HEK293 (cell line): Measurements from ENCODE around the gene FLNC.

Experiments
- BCL11A ChIP-seq: fragments of 450-650 bp; formaldehyde crosslinking; IDR thresholded peaks from 2 replicates; pipeline ENCODE4 v1.5.1; 2016; ENCODE audit warnings: low read depth, missing biosample characterization, missing genetic modification characterization
- BCL11B ChIP-seq: fragments of 450-650 bp; formaldehyde crosslinking; IDR thresholded peaks from 2 replicates; pipeline ENCODE4 v1.5.1; 2016; ENCODE audit warnings: low read depth, missing biosample characterization, missing genetic modification characterization
- FEZF1 ChIP-seq: fragments of 450-650 bp; formaldehyde crosslinking; IDR thresholded peaks from 2 replicates; pipeline ENCODE4 v1.5.1; 2016; ENCODE audit warnings: missing biosample characterization, missing genetic modification characterization
- GLIS2 ChIP-seq: fragments of 450-650 bp; formaldehyde crosslinking; IDR thresholded peaks from 2 replicates; pipeline ENCODE4 v1.5.1; 2016; ENCODE audit warnings: missing biosample characterization, missing genetic modification characterization
- KLF10 ChIP-seq: fragments of 450-650 bp; IDR thresholded peaks from 2 replicates; pipeline ENCODE4 v1.5.1; 2018; ENCODE audit warnings: missing biosample characterization, mild to moderate bottlenecking, missing genetic modification characterization
- YY2 ChIP-seq: fragments of 450-650 bp; formaldehyde crosslinking; IDR thresholded peaks from 2 replicates; pipeline ENCODE4 v1.5.1; 2016; ENCODE audit warnings: missing biosample characterization, missing genetic modification characterization
- ZBTB48 ChIP-seq: fragments of 450-650 bp; formaldehyde crosslinking; IDR thresholded peaks from 2 replicates; pipeline ENCODE4 v1.5.1; 2016; ENCODE audit warnings: missing biosample characterization, missing genetic modification characterization
- ZIC2 ChIP-seq: fragments of 450-650 bp; formaldehyde crosslinking; IDR thresholded peaks from 2 replicates; pipeline ENCODE4 v1.5.1; 2016; ENCODE audit warnings: missing biosample characterization, missing genetic modification characterization
- ZNF10 ChIP-seq: fragments of 450-650 bp; formaldehyde crosslinking; IDR thresholded peaks from 2 replicates; pipeline ENCODE4 v1.5.1; 2017; ENCODE audit warnings: missing biosample characterization, missing genetic modification characterization
- ZNF174 ChIP-seq: fragments of 450-650 bp; formaldehyde crosslinking; IDR thresholded peaks from 2 replicates; pipeline ENCODE4 v1.5.0; 2017; ENCODE audit warnings: missing biosample characterization, mild to moderate bottlenecking, missing genetic modification characterization
- ZNF175 ChIP-seq: fragments of 450-650 bp; formaldehyde crosslinking; IDR thresholded peaks from 2 replicates; pipeline ENCODE4 v1.5.1; 2016; ENCODE audit warnings: missing biosample characterization, missing genetic modification characterization
- ZNF266 ChIP-seq: fragments of 450-650 bp; formaldehyde crosslinking; IDR thresholded peaks from 2 replicates; pipeline ENCODE4 v1.5.1; 2016; ENCODE audit warnings: missing biosample characterization, missing genetic modification characterization, low read depth
- ZNF274 ChIP-seq, 2 experiments: fragments of 200-500 bp in 1 of 2; fragments of 450-650 bp in 1 of 2; sonication (Bioruptor generic) in 1 of 2; formaldehyde crosslinking in 1 of 2; IDR thresholded peaks; 2 replicates each; pipeline versions ENCODE4 v1.5.1 to v1.6.1; 2014 to 2016; ENCODE audit warnings: borderline replicate concordance in 1 of 2, inconsistent platforms in 1 of 2, low read length in 1 of 2, missing biosample characterization in 1 of 2, missing genetic modification characterization in 1 of 2
- ZNF324 ChIP-seq: fragments of 450-650 bp; formaldehyde crosslinking; IDR thresholded peaks from 2 replicates; pipeline ENCODE4 v1.5.1; 2016; ENCODE audit warnings: missing biosample characterization, missing genetic modification characterization
- ZNF366 ChIP-seq: fragments of 450-650 bp; formaldehyde crosslinking; conservative IDR thresholded peaks from 2 replicates; pipeline ENCODE4 v1.5.1; 2016; ENCODE audit warnings: missing biosample characterization, missing genetic modification characterization
- ZNF433 ChIP-seq: fragments of 450-650 bp; formaldehyde crosslinking; IDR thresholded peaks from 2 replicates; pipeline ENCODE4 v1.5.1; 2016; ENCODE audit warnings: missing biosample characterization, missing genetic modification characterization, low read depth
- ZNF514 ChIP-seq: fragments of 450-650 bp; formaldehyde crosslinking; IDR thresholded peaks from 2 replicates; pipeline ENCODE4 v1.5.1; 2016; ENCODE audit warnings: missing biosample characterization, missing genetic modification characterization
- ZNF529 ChIP-seq: fragments of 450-650 bp; formaldehyde crosslinking; IDR thresholded peaks from 2 replicates; pipeline ENCODE4 v1.5.1; 2017; ENCODE audit warnings: missing genetic modification characterization, missing biosample characterization; ENCODE audit not compliant: insufficient replicate concordance
- ZNF571 ChIP-seq: fragments of 450-650 bp; formaldehyde crosslinking; IDR thresholded peaks from 2 replicates; pipeline ENCODE4 v1.5.0; 2017; ENCODE audit warnings: missing biosample characterization, missing genetic modification characterization
- ZNF596 ChIP-seq: fragments of 450-650 bp; IDR thresholded peaks from 2 replicates; pipeline ENCODE4 v1.5.0; 2018; ENCODE audit warnings: missing biosample characterization, mild to moderate bottlenecking, missing genetic modification characterization, moderate library complexity
- ZNF600 ChIP-seq: fragments of 450-650 bp; formaldehyde crosslinking; IDR thresholded peaks from 2 replicates; pipeline ENCODE4 v1.5.1; 2016; ENCODE audit warnings: missing biosample characterization, missing genetic modification characterization
- ZNF621 ChIP-seq: fragments of 450-650 bp; formaldehyde crosslinking; IDR thresholded peaks from 2 replicates; pipeline ENCODE4 v1.5.1; 2017; ENCODE audit warnings: missing biosample characterization, missing genetic modification characterization
- ZNF658 ChIP-seq: fragments of 450-650 bp; formaldehyde crosslinking; IDR thresholded peaks from 2 replicates; pipeline ENCODE4; 2016; ENCODE audit warnings: missing biosample characterization, missing genetic modification characterization
- TF ChIP-seq, protein P1 (sequence below): fragments of 450-650 bp; formaldehyde crosslinking; IDR thresholded peaks from 2 replicates; pipeline ENCODE4 v1.5.1; 2017; ENCODE audit warnings: missing biosample characterization, missing genetic modification characterization
- TF ChIP-seq, protein P2 (sequence below): fragments of 450-650 bp; formaldehyde crosslinking; conservative IDR thresholded peaks from 2 replicates; pipeline ENCODE4 v1.5.1; 2016; ENCODE audit warnings: low read depth, missing biosample characterization, missing genetic modification characterization
- TF ChIP-seq, protein P3 (sequence below): fragments of 450-650 bp; formaldehyde crosslinking; IDR thresholded peaks from 2 replicates; pipeline ENCODE4 v1.5.1; 2016; ENCODE audit warnings: missing biosample characterization, missing genetic modification characterization
- TF ChIP-seq, protein P4 (sequence below): fragments of 450-650 bp; formaldehyde crosslinking; IDR thresholded peaks from 2 replicates; pipeline ENCODE4 v1.5.1; 2016; ENCODE audit warnings: missing biosample characterization, missing genetic modification characterization
- TF ChIP-seq, protein P5 (sequence below): fragments of 450-650 bp; formaldehyde crosslinking; IDR thresholded peaks from 2 replicates; pipeline ENCODE4 v1.5.1; 2016; ENCODE audit warnings: missing biosample characterization, missing genetic modification characterization

The FLNC gene

DNA sequence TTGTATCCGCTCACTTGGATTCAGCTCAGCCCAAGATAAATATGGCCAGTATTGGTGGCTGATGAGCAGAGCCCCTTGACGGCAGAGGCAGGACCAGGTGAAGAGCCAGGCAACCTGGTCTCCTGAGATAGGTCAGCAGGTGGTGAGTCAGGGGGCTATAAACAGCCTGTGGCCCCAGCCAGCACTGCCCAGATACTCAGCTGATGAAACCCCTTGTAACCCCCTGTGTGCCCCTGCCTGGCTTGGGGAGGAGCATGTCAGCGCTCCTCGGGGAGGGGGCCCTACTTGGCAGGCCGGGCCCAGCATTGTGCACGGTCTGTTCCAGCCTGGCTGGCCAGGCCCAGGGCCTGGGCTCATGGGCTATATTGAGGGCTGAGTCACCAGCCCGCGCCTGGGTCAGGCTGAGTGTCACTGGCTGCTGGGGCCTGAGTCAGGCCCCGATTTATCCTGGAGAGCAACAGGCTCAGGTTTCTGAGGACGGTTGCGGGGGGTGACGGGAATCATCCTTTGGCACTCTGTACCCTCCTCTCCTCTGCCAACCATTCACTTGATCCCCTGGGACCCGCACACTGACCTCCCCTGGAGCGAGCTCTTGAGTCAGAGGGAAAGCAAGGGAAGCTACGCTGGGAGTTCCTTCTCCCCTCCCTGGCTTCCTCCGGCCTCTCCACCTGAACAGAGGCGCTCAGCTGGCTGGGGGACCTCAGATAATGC is 2.8 kb upstream of the FLNC start (continued):
- TF ChIP-seq, protein P1, sequence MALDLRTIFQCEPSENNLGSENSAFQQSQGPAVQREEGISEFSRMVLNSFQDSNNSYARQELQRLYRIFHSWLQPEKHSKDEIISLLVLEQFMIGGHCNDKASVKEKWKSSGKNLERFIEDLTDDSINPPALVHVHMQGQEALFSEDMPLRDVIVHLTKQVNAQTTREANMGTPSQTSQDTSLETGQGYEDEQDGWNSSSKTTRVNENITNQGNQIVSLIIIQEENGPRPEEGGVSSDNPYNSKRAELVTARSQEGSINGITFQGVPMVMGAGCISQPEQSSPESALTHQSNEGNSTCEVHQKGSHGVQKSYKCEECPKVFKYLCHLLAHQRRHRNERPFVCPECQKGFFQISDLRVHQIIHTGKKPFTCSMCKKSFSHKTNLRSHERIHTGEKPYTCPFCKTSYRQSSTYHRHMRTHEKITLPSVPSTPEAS = no peak
- TF ChIP-seq ZNF621 = no peak
- no peak for TF ChIP-seq BCL11A
- TF ChIP-seq, protein P2, sequence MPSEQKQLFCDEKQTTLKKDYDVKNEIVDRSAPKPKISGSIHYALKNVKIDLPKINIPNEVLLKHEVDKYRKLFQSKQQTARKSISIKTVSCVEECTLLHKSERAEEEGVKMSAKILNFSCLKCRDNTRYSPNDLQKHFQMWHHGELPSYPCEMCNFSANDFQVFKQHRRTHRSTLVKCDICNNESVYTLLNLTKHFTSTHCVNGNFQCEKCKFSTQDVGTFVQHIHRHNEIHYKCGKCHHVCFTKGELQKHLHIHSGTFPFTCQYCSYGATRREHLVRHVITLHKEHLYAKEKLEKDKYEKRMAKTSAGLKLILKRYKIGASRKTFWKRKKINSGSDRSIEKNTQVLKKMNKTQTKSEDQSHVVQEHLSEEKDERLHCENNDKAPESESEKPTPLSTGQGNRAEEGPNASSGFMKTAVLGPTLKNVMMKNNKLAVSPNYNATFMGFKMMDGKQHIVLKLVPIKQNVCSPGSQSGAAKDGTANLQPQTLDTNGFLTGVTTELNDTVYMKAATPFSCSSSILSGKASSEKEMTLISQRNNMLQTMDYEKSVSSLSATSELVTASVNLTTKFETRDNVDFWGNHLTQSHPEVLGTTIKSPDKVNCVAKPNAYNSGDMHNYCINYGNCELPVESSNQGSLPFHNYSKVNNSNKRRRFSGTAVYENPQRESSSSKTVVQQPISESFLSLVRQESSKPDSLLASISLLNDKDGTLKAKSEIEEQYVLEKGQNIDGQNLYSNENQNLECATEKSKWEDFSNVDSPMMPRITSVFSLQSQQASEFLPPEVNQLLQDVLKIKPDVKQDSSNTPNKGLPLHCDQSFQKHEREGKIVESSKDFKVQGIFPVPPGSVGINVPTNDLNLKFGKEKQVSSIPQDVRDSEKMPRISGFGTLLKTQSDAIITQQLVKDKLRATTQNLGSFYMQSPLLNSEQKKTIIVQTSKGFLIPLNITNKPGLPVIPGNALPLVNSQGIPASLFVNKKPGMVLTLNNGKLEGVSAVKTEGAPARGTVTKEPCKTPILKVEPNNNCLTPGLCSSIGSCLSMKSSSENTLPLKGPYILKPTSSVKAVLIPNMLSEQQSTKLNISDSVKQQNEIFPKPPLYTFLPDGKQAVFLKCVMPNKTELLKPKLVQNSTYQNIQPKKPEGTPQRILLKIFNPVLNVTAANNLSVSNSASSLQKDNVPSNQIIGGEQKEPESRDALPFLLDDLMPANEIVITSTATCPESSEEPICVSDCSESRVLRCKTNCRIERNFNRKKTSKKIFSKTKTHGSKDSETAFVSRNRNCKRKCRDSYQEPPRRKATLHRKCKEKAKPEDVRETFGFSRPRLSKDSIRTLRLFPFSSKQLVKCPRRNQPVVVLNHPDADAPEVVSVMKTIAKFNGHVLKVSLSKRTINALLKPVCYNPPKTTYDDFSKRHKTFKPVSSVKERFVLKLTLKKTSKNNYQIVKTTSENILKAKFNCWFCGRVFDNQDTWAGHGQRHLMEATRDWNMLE (tag by site-specific recombination) = no peak
- no peak for TF ChIP-seq ZNF658 (tag by site-specific recombination)
- TF ChIP-seq ZNF174 (tag by site-specific recombination) = no peak
- no peak for TF ChIP-seq ZNF175
- peak; percentile 75 for TF ChIP-seq ZIC2 (tag by site-specific recombination)
- no peak for TF ChIP-seq ZNF596 (tag by site-specific recombination)
- TF ChIP-seq, protein P3, sequence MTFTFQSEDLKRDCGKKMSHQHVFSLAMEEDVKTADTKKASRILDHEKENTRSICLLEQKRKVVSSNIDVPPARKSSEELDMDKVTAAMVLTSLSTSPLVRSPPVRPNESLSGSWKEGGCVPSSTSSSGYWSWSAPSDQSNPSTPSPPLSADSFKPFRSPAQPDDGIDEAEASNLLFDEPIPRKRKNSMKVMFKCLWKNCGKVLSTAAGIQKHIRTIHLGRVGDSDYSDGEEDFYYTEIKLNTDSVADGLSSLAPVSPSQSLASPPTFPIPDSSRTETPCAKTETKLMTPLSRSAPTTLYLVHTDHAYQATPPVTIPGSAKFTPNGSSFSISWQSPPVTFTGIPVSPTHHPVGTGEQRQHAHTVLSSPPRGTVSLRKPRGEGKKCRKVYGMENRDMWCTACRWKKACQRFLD (tag by site-specific recombination) = no peak
- no peak for TF ChIP-seq YY2 (tag by site-specific recombination)
- TF ChIP-seq ZNF529 (tag by site-specific recombination) = no peak
- no peak for TF ChIP-seq ZNF514 (tag by site-specific recombination)
- TF ChIP-seq ZBTB48 (tag by site-specific recombination) = no peak; the same call in 1 of the 2 replicates
- TF ChIP-seq KLF10 (tag by site-specific recombination) = no peak
- no peak for TF ChIP-seq ZNF571 (tag by site-specific recombination)
- no peak for TF ChIP-seq ZNF600
- no peak for TF ChIP-seq ZNF433 (tag by site-specific recombination)
- 0 out of 2 replicates have a peak, but pooled peaks have one; percentile 34 for TF ChIP-seq GLIS2 (tag by site-specific recombination)
- TF ChIP-seq ZNF324 = no peak
- no peak for TF ChIP-seq ZNF266 (tag by site-specific recombination)
- TF ChIP-seq, protein P4, sequence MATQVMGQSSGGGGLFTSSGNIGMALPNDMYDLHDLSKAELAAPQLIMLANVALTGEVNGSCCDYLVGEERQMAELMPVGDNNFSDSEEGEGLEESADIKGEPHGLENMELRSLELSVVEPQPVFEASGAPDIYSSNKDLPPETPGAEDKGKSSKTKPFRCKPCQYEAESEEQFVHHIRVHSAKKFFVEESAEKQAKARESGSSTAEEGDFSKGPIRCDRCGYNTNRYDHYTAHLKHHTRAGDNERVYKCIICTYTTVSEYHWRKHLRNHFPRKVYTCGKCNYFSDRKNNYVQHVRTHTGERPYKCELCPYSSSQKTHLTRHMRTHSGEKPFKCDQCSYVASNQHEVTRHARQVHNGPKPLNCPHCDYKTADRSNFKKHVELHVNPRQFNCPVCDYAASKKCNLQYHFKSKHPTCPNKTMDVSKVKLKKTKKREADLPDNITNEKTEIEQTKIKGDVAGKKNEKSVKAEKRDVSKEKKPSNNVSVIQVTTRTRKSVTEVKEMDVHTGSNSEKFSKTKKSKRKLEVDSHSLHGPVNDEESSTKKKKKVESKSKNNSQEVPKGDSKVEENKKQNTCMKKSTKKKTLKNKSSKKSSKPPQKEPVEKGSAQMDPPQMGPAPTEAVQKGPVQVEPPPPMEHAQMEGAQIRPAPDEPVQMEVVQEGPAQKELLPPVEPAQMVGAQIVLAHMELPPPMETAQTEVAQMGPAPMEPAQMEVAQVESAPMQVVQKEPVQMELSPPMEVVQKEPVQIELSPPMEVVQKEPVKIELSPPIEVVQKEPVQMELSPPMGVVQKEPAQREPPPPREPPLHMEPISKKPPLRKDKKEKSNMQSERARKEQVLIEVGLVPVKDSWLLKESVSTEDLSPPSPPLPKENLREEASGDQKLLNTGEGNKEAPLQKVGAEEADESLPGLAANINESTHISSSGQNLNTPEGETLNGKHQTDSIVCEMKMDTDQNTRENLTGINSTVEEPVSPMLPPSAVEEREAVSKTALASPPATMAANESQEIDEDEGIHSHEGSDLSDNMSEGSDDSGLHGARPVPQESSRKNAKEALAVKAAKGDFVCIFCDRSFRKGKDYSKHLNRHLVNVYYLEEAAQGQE (tag by site-specific recombination) = no peak
- TF ChIP-seq ZNF10 = no peak
- no peak for TF ChIP-seq FEZF1
- no peak for TF ChIP-seq ZNF274 (IDR thresholded peaks at IDR 0.05; ENCODE audit: low read length)
- TF ChIP-seq ZNF274 (tag by site-specific recombination; IDR thresholded peaks at IDR 0.05; ENCODE audit: borderline replicate concordance) = no peak
- no peak; the same call in 1 of the 2 replicates for TF ChIP-seq ZNF366 (tag by site-specific recombination)
- no peak for TF ChIP-seq BCL11B (tag by site-specific recombination)
- TF ChIP-seq, protein P5, sequence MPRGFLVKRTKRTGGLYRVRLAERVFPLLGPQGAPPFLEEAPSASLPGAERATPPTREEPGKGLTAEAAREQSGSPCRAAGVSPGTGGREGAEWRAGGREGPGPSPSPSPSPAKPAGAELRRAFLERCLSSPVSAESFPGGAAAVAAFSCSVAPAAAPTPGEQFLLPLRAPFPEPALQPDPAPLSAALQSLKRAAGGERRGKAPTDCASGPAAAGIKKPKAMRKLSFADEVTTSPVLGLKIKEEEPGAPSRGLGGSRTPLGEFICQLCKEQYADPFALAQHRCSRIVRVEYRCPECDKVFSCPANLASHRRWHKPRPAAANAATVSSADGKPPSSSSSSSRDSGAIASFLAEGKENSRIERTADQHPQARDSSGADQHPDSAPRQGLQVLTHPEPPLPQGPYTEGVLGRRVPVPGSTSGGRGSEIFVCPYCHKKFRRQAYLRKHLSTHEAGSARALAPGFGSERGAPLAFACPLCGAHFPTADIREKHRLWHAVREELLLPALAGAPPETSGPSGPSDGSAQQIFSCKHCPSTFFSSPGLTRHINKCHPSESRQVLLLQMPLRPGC (tag by site-specific recombination) = no peak
